TTC549 (cell line): ENCODE data around the gene SKOR1.

Experiments used
- FAIRE-seq: peaks from 2 replicates; lab custom pipeline; 2012; peaks lifted over from hg19 to GRCh38; lab: Jason Lieb, UNC

Gene SKOR1

GRCh38 chr15:67832897-67833709 is 7.8 kb downstream of the SKOR1 start:
- no peak for FAIRE-seq

GRCh38 chr15:67833710-67834511 is 8.6 kb downstream of the SKOR1 start:
- FAIRE-seq = no peak

- no peak for FAIRE-seq
Observed at GRCh38 chr15:67834581-67835296, 9.4 kb downstream of the SKOR1 start.

GRCh38 chr15:67835297-67836133 is 10.2 kb downstream of the SKOR1 start:
- FAIRE-seq = no peak

GRCh38 chr15:67836134-67836455 is 10.8 kb downstream of the SKOR1 start:
- no peak for FAIRE-seq

- FAIRE-seq = peak; percentile 67
Observed at GRCh38 chr15:67836477-67836876, 11.2 kb downstream of the SKOR1 start.

GRCh38 chr15:67836955-67837354 is 11.6 kb downstream of the SKOR1 start:
- FAIRE-seq = no peak

- no peak for FAIRE-seq
Observed at GRCh38 chr15:67838789-67839332, 13.6 kb downstream of the SKOR1 start.

GRCh38 chr15:67839499-67839928 is 14.2 kb downstream of the SKOR1 start:
- no peak for FAIRE-seq

- peak; percentile 86 for FAIRE-seq
Observed at GRCh38 chr15:67839929-67840748, 14.8 kb downstream of the SKOR1 start, which contains the start of gene RNU6-1. Gene RNU6-1 (minus strand): TSS chr15:67840045.

GRCh38 chr15:67840749-67841512 is 15.6 kb downstream of the SKOR1 start:
- FAIRE-seq = no peak

- FAIRE-seq = no peak
Observed at GRCh38 chr15:67841513-67841762, 16.1 kb downstream of the SKOR1 start.

GRCh38 chr15:67843092-67843501 is 17.8 kb downstream of the SKOR1 start:
- no peak for FAIRE-seq

- FAIRE-seq = peak; percentile 80
Observed at GRCh38 chr15:67843571-67844387, 18.5 kb downstream of the SKOR1 start.

GRCh38 chr15:67845974-67846373 is 20.7 kb downstream of the SKOR1 start:
- FAIRE-seq = no peak

GRCh38 chr15:67849538-67849937 is 24.2 kb downstream of the SKOR1 start:
- no peak for FAIRE-seq

- no peak for FAIRE-seq
Observed at GRCh38 chr15:67850336-67850735, 25.0 kb downstream of the SKOR1 start.

GRCh38 chr15:67850994-67851571 is 25.8 kb downstream of the SKOR1 start:
- FAIRE-seq = no peak

- no peak for FAIRE-seq
Observed at GRCh38 chr15:67852418-67852817, 27.1 kb downstream of the SKOR1 start.
